SK-N-SH (cell line): ENCODE results near the gene FAM171A2. TPM values are rescaled to one million over a fixed set of nuclear protein-coding genes. Genes with fewer than 3 reads are reported as not detected.

Source experiments
- CTCF ChIA-PET: fragments of 300-600, 350-600 bp; formaldehyde crosslinking; extraction: SDS; loops from one replicate; lab custom pipeline; 2021; lab: Yijun Ruan, JAX
- POLR2A ChIA-PET: fragments of 350-600 bp; sonication (Branson Sonifier 250); formaldehyde crosslinking; extraction: SDS; loops from one replicate; lab custom pipeline; 2020; ENCODE audit warnings: antibody characterized with exemption, inconsistent platforms; lab: Yijun Ruan, JAX
- DNase-seq: peaks from one replicate; pipeline ENCODE4 v3.0.0; 2012
- H2AFZ ChIP-seq: fragments of 200-600 bp; sonication (generic); 2 replicates; pipeline ENCODE4 v1.8.1; 2016; ENCODE audit warnings: antibody characterized with exemption, mild to moderate bottlenecking, low read depth
- H3F3A ChIP-seq: fragments of 200-600 bp; sonication (generic); replicated peaks from 2 replicates; pipeline ENCODE3; 2016; ENCODE audit warnings: antibody characterized with exemption, mild to moderate bottlenecking; ENCODE audit not compliant: insufficient read depth
- H3K27ac ChIP-seq, 2 experiments: fragments of 200-500 bp in 1 of 2; fragments of 200-600 bp in 1 of 2; sonication (Bioruptor generic) in 1 of 2; sonication (generic), shearing (Covaris generic) in 1 of 2; 2 replicates each; pipeline versions ENCODE4 v1.5.1 to v1.6.1; 2014 to 2016; ENCODE audit warnings: low read depth in 2 of 2, inconsistent platforms in 1 of 2, low read length in 1 of 2, mild to moderate bottlenecking in 1 of 2, mixed read lengths in 1 of 2
- H3K27me3 ChIP-seq: fragments of 200-600 bp; sonication (generic), shearing (Covaris generic); 2 replicates; pipeline ENCODE4 v1.6.1; 2016; ENCODE audit warnings: mixed run types; ENCODE audit not compliant: insufficient read depth
- H3K36me3 ChIP-seq, 2 experiments: fragments of 200-500 bp in 1 of 2; fragments of 200-600 bp in 1 of 2; sonication (Bioruptor generic) in 1 of 2; sonication (generic) in 1 of 2; replicated peaks in 1 of 2; 2 replicates each; pipeline versions ENCODE3 to v1.5.1; 2014 to 2016; ENCODE audit warnings: low read length in 1 of 2, mild to moderate bottlenecking in 1 of 2; ENCODE audit not compliant: insufficient read depth in 2 of 2, control insufficient read depth in 1 of 2
- H3K4me1 ChIP-seq, 2 experiments: fragments of 200-500 bp in 1 of 2; fragments of 200-600 bp in 1 of 2; sonication (Bioruptor generic) in 1 of 2; sonication (generic), shearing (Covaris generic) in 1 of 2; 2 replicates each; pipeline versions ENCODE4 v1.5.1 to v1.6.1; 2014 to 2016; ENCODE audit warnings: low read depth in 1 of 2, low read length in 1 of 2, mixed run types in 1 of 2; ENCODE audit not compliant: insufficient read depth in 2 of 2, control insufficient read depth in 1 of 2
- H3K4me2 ChIP-seq: fragments of 200-600 bp; sonication (generic), shearing (Covaris generic); 2 replicates; pipeline ENCODE4 v1.6.1; 2017; ENCODE audit warnings: mixed run types
- H3K4me3 ChIP-seq, 2 experiments: fragments of 200-500 bp in 1 of 2; fragments of 200-600 bp in 1 of 2; sonication (Bioruptor generic) in 1 of 2; sonication (generic), shearing (Covaris generic) in 1 of 2; 2 replicates each; pipeline versions ENCODE4 v1.5.1 to v1.8.1; 2014 to 2016; ENCODE audit warnings: low read depth in 2 of 2, inconsistent platforms in 1 of 2, low read length in 1 of 2, mild to moderate bottlenecking in 1 of 2, mixed read lengths in 1 of 2, moderate library complexity in 1 of 2
- H3K79me2 ChIP-seq: fragments of 200-600 bp; sonication (generic); 2 replicates; pipeline ENCODE4 v1.8.1; 2017; ENCODE audit warnings: mild to moderate bottlenecking; ENCODE audit not compliant: insufficient read depth
- H3K9ac ChIP-seq: fragments of 200-600 bp; sonication (generic); 2 replicates; pipeline ENCODE4 v1.6.1; 2017; ENCODE audit warnings: mixed run types
- H3K9me2 ChIP-seq: fragments of 200-600 bp; sonication (generic); 2 replicates; pipeline ENCODE4 v1.6.1; 2017; ENCODE audit warnings: mixed run types
- H3K9me3 ChIP-seq: fragments of 200-600 bp; sonication (generic); 2 replicates; pipeline ENCODE4 v1.6.1; 2017; ENCODE audit warnings: mixed run types, mild to moderate bottlenecking, moderate library complexity
- H4K20me1 ChIP-seq: fragments of 200-600 bp; sonication (generic); 2 replicates; pipeline ENCODE4 v1.6.1; 2017; ENCODE audit warnings: mild to moderate bottlenecking, mixed run types; ENCODE audit not compliant: insufficient read depth
- CTCF ChIP-seq: fragments of 200-600 bp; sonication (generic); IDR thresholded peaks from 2 replicates; pipeline ENCODE4 v1.6.1; 2017; ENCODE audit warnings: antibody characterized with exemption, mild to moderate bottlenecking, moderate library complexity
- EZH2phosphoT487 ChIP-seq: fragments of 200-600 bp; sonication (generic); IDR thresholded peaks from 2 replicates; pipeline ENCODE4 v1.6.1; 2017; ENCODE audit warnings: low read depth, mixed run types, mild to moderate bottlenecking, antibody characterized with exemption, moderate library complexity, borderline replicate concordance
- FOSL2 ChIP-seq: IDR thresholded peaks from 2 replicates; pipeline ENCODE4 v1.4.0; 2012; ENCODE audit warnings: low read depth, mild to moderate bottlenecking, moderate library complexity, borderline replicate concordance
- GATA2 ChIP-seq: sonication (generic); formaldehyde crosslinking; IDR thresholded peaks from 2 replicates; pipeline ENCODE4 v1.5.0; 2020; ENCODE audit warnings: mild to moderate bottlenecking, missing genetic modification reagents
- IRF3 ChIP-seq: fragments of 150-350 bp; IDR thresholded peaks from 2 replicates; pipeline ENCODE4 v1.6.1; 2016; ENCODE audit warnings: mild to moderate bottlenecking, low read depth, low read length
- NFIC ChIP-seq: IDR thresholded peaks from 2 replicates; pipeline ENCODE4 v1.4.0; 2012; ENCODE audit warnings: borderline replicate concordance
- PBX3 ChIP-seq: IDR thresholded peaks from 2 replicates; pipeline ENCODE4; 2012
- POLR2AphosphoS5 ChIP-seq: IDR thresholded peaks from 2 replicates; pipeline ENCODE4 v1.6.1; 2012; ENCODE audit warnings: low read depth, low read length
- RAD21 ChIP-seq: IDR thresholded peaks from 2 replicates; pipeline ENCODE4 v1.6.1; 2012; ENCODE audit warnings: mild to moderate bottlenecking, low read length
- RCOR1 ChIP-seq: fragments of 150-350 bp; IDR thresholded peaks from 2 replicates; pipeline ENCODE4 v1.6.1; 2017; ENCODE audit warnings: antibody characterized with exemption, low read length
- RXRA ChIP-seq: IDR thresholded peaks from 2 replicates; pipeline ENCODE4 v1.4.0; 2012; ENCODE audit warnings: low read depth, mild to moderate bottlenecking, borderline replicate concordance
- SIN3A ChIP-seq: IDR thresholded peaks from 2 replicates; pipeline ENCODE4 v1.6.1; 2012; ENCODE audit warnings: low read depth, mild to moderate bottlenecking, low read length, moderate library complexity, borderline replicate concordance
- SMC3 ChIP-seq: IDR thresholded peaks from 2 replicates; pipeline ENCODE4 v1.6.1; 2012; ENCODE audit warnings: low read depth, low read length, improper control_type of control experiment
- TAF1 ChIP-seq: IDR thresholded peaks from 2 replicates; pipeline ENCODE4 v1.6.1; 2012; ENCODE audit warnings: low read depth, mild to moderate bottlenecking, low read length, moderate library complexity, borderline replicate concordance
- TCF12 ChIP-seq: IDR thresholded peaks from 2 replicates; pipeline ENCODE4 v1.4.0; 2012
- TEAD4 ChIP-seq: IDR thresholded peaks from 2 replicates; pipeline ENCODE4 v1.4.0; 2012; ENCODE audit warnings: mild to moderate bottlenecking, borderline replicate concordance; ENCODE audit not compliant: insufficient read depth
- USF1 ChIP-seq: IDR thresholded peaks from 2 replicates; pipeline ENCODE4 v1.4.0; 2012; ENCODE audit warnings: low read depth, borderline replicate concordance
- USF2 ChIP-seq: fragments of 150-350 bp; IDR thresholded peaks from 2 replicates; pipeline ENCODE4 v1.6.1; 2017; ENCODE audit warnings: antibody characterized with exemption, low read length, low read depth, borderline replicate concordance
- WGBS: methylation state at CpG from one replicate; pipeline ENCODE4 v1.1.6; 2017; ENCODE audit warnings: low lambda C conversion rate; 5-methylcytosine and 5-hydroxymethylcytosine counted together
- polyA plus RNA-seq, 3 experiments: library from polyadenylated mRNA; depleted of rRNA; stranded (reverse); fragments of >200 nt; gene quantifications; 2 replicates each; pipeline ENCODE4 v1.2.3, GENCODE V29; 2012

Gene FAM171A2
- polyA plus RNA-seq, 1 of the 3 experiments (the other 2 are of a cell fraction) = 4.9 TPM

GRCh38 chr17:44335968-44336367, 27.7 kb downstream of the FAM171A2 start (continued):
- no peak for TF ChIP-seq CTCF
- no peak for TF ChIP-seq FOSL2
- no peak for TF ChIP-seq TEAD4
- TF ChIP-seq NFIC = no peak

- Histone ChIP-seq H4K20me1 (no peaks in the 10 kb centered on the region), H3K9ac (no peak overlapping the region), H3F3A (peaks cover 4% of the 10 kb centered on the region), H2AFZ (no peak overlapping the region), H3K9me2 (no peaks in the 10 kb centered on the region), H3K27ac (no peak overlapping the region), H3K4me1 (peaks cover 0 to 5% of the 10 kb centered on the region in 2 experiments; a peak in 1 of 4 replicates), H3K36me3 (no peaks in the 10 kb centered on the region), H3K4me3 (no peak overlapping the region), H3K27me3 (no peaks in the 10 kb centered on the region), H3K79me2 (no peaks in the 10 kb centered on the region), H3K4me2 (no peak overlapping the region), H3K9me3 (no peaks in the 10 kb centered on the region)
- TF ChIP-seq SMC3 (no peak), TAF1 (no peak), USF2 (no peak), TCF12 (no peak), POLR2AphosphoS5 (no peak), RAD21 (no peak), USF1 (no peak), SIN3A (no peak), IRF3 (no peak), PBX3 (no peak), RCOR1 (no peak), EZH2phosphoT487 (no peak), RXRA (no peak), GATA2 (CRISPR knock-in tag) (no peak)
- no peak for DNase-seq
- ChIA-PET CTCF (interaction anchor here (0.6 to 1.0 kb wide), 4 partner anchors 10 to 28 kb away, joined by 3 to 5 read pairs (median 3); partner anchors contain the start of gene FAM171A2), POLR2A (interaction anchor here (1.2 kb wide), 1 partner anchor 9 kb away, joined by 3 read pairs; no protein-coding TSS in a partner anchor)
- 54% methylated on average over 3 of the region's 3 CpGs for WGBS
Observed at GRCh38 chr17:44335564-44335963, 28.1 kb downstream of the FAM171A2 start.
